GM18861 (cell line): ENCODE measurements around the gene PISD.

ENCODE experiments used
- ATAC-seq: cut with Tn5 transposase; IDR thresholded peaks from one replicate; pipeline ENCODE4 v1.9.1; 2021; ENCODE audit not compliant: unreplicated experiment

PISD gene

GRCh38 chr22:31626427-31627150 lies 35.4 kb downstream of the PISD start:
- no peak for ATAC-seq

- ATAC-seq = no peak
Measured at GRCh38 chr22:31625661-31626426, 36.2 kb downstream of the PISD start.

GRCh38 chr22:31625257-31625640 lies 36.8 kb downstream of the PISD start:
- ATAC-seq = no peak

DNA sequence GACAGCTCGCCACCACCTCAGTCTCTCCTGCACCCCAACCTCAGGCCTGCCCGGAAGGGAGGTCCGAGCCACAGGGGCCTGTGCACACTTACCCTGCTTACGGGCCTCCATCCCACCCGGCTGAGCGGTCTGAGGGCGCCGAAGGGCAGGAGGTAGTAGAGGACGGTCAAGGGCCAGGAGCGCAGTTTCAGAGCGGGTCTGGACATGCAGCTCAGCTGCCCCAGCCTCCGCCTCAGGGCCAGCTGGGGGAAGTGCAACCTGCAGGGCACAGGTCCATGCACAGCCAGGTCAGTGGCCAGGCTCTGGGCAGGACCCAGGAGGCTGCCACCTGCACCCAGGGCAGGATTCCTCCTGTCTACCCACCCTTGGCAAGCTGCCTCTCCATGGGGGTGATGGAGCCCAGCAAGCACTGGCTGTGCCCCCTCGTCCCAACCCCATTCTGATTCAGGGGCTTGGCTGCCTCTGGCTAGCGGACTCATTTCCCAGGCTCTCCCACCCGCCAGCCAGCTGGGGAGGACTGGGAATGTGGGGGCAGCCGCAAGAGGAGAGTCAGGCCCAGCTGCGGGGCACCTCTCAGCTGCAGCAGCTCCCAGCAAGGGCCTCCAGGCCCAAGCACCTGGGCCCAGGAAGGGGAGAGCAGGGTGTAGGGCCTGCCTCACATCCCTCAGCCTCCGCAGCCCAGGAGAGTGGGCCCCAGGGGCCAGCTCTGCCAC lies 38.3 kb downstream of the PISD start:
- no peak for ATAC-seq

DNA sequence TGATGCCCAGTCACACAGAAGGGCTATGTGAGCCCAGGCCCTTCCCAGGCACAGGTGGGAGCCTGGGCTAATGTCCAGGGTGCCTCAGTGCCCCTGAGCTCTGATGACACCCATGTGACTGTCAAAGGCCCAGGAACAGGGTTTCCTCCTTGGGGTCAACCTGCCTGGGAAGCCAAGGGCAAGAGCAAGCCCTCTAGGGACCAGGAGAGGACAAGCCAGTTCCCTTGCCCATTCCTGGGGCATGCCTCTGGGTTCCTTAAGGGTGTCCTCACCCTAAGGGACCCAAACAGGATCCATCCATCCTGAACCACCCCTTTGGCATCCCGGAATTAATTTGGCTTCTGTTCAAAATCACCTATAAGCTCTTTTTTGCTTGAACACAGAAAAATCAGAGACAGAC lies 39.0 kb downstream of the PISD start:
- no peak for ATAC-seq

GRCh38 chr22:31621507-31622124 lies 40.4 kb downstream of the PISD start:
- no peak for ATAC-seq

DNA sequence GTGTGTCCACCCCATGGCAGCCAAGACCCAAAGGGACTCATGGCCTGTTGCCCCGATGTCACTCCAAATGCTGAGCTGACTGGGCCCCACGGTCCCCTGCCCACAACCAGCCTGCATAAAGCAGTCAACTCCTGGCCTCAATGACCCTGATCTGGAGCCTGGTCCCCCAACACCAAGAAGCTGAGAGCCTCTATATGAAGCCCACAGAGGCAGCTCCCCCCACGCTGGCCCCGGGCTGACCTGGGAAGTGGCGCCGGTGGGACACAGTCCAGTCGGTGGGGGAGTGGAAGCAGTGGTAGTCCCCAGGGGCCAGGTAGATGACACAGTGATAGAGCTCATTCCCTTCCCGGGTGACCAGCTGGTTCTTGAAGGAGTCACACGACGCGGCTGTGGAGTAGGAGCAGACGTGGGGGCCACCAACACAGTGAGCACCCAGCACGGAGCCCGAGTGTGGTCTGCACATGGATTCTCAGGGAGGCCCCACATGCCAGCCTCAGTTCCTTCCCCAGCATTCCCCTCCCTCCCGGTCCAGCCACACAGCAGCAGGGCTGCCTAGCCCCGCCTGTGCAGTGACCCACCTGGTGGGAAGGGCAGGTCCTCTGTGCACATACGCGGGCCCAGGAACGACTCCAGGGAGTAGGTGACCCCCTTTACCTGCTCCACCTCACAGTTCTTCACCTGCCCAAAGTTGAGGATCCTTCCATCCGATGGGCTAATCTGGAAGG lies 41.1 kb downstream of the PISD start:
- ATAC-seq = no peak

DNA sequence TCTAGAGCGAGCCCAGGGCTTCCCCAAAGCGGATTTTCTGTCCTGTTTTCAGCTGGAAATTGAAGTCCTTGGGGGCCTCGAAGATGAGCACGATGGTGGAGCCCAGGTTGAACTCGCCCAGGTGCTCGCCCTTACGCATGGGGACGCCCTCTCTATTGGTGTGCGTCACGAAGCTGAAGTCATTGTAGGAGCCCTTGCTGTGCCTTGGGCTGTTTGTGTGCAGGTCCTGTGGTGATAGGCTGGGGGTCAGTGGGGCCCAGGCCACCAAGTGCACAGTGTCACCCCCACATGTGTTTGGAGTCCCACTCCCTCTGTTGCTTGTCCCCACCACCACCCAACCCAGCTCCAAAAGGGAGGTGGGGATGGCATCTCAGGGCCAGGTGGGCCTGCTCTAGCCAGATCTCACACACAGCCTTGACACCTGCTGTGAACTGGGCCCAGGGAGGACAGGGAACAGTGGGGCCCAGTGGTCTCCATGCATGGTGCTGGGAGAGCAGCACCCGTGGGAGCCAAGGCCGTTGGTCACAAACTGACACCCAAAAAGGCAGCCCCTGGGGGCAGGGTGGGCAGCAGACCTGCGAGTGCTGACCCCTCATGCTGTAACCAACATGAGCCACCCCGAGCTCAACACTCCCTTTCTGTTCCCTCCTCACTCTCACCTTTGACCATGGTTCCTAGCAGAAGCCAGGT lies 42.3 kb downstream of the PISD start:
- ATAC-seq = no peak

- no peak for ATAC-seq
Measured at GRCh38 chr22:31618471-31619176, 43.4 kb downstream of the PISD start.

DNA sequence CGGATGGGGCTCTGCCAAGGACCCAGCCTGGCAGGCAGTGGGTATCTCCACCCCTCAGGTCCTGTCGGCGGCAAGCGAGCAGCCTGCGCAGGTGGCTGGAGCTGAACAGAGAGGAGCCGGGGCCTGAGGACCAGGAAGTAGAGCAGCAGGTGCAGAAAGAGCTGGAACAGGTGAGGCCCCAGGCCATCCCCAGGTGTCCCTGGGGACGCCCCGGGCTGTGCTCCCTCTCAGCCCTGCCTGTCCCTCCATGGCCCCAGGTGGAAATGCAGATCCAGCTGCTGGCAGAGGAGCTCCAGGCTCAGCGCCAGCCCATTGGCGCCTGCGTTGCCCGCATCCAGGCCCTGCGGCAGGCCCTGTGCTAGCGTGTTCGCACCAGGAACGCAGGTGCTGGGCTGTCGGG lies 44.0 kb downstream of the PISD start:
- ATAC-seq = no peak

- no peak for ATAC-seq
Measured at GRCh38 chr22:31616315-31616980, 45.6 kb downstream of the PISD start.

DNA sequence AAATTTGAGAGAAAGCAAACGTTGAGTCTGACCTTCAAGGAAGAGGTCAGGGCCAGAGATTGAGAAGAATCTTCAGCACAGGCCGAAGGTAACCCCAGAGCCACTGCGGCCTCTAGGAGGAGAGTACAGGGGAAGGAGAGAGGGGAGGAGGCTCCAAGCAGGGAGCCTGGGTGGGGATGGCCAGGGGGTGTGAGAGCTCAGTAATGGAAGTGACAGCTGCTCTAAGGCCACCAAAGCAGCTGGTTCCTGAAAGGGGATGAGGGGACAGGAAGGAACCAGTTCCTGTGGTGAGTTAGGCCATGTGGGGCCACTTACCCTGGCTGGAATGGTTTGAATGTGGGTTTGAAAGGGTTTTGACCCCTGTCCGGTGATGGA lies 46.1 kb downstream of the PISD start:
- ATAC-seq = no peak

DNA sequence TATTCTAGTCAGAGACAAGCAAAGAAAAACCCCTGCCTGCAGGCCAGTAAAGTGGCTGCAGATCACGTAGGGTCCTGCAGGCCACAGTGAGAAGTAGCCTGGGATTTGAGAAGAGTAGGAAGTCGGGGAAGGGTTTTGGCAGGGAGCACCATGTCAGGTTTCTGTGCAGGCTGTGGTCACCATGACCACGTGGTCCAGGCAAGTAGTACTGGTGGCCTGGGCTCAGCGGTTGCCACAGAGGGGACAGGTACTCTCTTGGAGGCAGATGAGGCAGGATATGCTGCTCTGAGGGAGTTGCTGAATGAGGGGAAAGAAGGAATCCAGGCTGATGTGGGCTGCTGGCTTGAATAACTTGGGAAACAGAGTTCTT lies 46.5 kb downstream of the PISD start:
- ATAC-seq = no peak

GRCh38 chr22:31614781-31615490 lies 47.1 kb downstream of the PISD start:
- ATAC-seq = no peak

GRCh38 chr22:31613904-31614296 lies 48.1 kb downstream of the PISD start:
- no peak for ATAC-seq

- ATAC-seq = no peak
Measured at GRCh38 chr22:31613286-31613903, 48.6 kb downstream of the PISD start.

DNA sequence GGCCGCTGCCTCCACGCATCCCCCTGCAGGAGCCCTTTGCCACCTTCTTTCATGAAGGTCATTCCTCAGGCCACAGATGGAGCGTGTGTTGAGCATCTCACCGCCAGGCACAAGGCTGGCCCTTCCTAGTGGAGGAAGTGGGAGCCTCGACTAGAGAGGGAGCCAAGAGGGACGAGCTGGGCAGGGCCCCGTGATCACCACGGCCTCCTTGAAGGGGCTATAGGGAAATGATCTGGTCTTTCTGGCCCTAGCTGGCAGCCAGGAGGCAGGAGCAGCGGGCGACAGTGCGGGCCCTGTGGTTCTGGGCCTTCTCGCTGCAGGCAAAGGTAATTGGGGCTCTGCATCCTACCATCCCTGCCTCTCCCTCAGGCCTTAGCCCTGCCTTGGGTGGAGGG lies 49.1 kb downstream of the PISD start:
- no peak for ATAC-seq

DNA sequence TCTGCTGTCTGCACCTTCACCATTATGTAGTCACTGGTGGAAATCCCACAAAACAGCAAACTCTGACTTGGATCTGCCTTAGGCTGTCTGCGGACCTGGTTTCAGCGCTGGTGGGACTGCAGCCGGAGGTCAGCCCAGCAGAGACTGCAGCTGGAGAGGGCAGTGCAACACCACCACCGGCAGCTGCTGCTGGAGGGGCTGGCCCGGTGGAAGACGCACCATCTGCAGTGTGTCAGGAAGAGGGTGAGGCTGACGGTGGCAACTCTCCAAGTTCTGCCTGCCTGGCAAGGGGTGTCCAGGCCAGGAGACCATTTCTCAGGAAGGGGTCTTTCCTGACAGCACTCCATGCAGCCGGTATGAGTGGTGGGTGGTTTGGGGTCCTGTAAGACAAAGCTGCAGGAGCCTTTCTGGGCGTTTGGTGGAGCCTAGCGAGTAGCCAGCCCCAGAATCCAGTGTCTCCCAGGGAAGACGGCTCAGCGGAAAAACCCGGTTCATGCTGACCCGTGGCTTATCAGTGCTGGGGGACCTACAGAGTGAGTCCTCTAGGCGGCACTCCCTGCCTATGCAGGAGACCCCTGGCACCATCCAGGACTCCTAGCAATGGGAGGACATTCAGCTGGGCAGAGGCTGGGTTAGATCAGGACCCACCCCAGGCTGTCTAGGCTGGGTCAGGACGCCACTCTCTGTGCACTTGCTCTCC lies 50.8 kb downstream of the PISD start:
- no peak for ATAC-seq
